Measurements from ENCODE around the gene GPBAR1.
A peak's percentile ranks its signal among the peaks of the same experiment; 100 is the strongest.

- TF ChIP-seq CTCF (IDR thresholded peaks at IDR 0.05) (no peak), ERG (CRISPR knock-in tag; IDR thresholded peaks at IDR 0.05) (no peak), ZNF138 (CRISPR knock-in tag; conservative IDR thresholded peaks at IDR 0.05) (no peak), MLX (CRISPR knock-in tag; IDR thresholded peaks at IDR 0.05) (no peak), ZNF232 (CRISPR knock-in tag; IDR thresholded peaks at IDR 0.05) (no peak), E2F1 (CRISPR knock-in tag; IDR thresholded peaks at IDR 0.05) (no peak), SP1 (CRISPR knock-in tag; conservative IDR thresholded peaks at IDR 0.05) (no peak), GABPB1 (CRISPR knock-in tag; IDR thresholded peaks at IDR 0.05) (peak; percentile 87), ZNF317 (CRISPR knock-in tag; IDR thresholded peaks at IDR 0.05; ENCODE audit: borderline replicate concordance, low read depth) (no peak), ETV6 (CRISPR knock-in tag; IDR thresholded peaks at IDR 0.05) (no peak), USF1 (CRISPR knock-in tag; IDR thresholded peaks at IDR 0.05) (no peak), USF2 (CRISPR knock-in tag; IDR thresholded peaks at IDR 0.05) (no peak)
Observed at GRCh38 chr2:218306184-218306920, 45.5 kb downstream of the GPBAR1 start.
